GM23338 (cell line): ENCODE results near the gene MEAK7. TPM values are rescaled to one million over a fixed set of nuclear protein-coding genes. Genes with fewer than 3 reads are reported as not detected.

ENCODE experiments used
- ATAC-seq: fragments of 200-7000 bp; cut with Tn5 transposase; 3 replicates; pipeline ENCODE4 v1.9.1; 2020
- DNase-seq: peaks from one replicate; pipeline ENCODE4 v3.0.0-alpha.2; 2015; ENCODE audit warnings: low spot score
- H2AFZ ChIP-seq: fragments of 200-600 bp; sonication (generic); 2 replicates; pipeline ENCODE4 v1.8.0; 2016; ENCODE audit warnings: antibody characterized with exemption, mild to moderate bottlenecking, moderate library complexity
- H3F3A ChIP-seq: fragments of 200-600 bp; sonication (generic); replicated peaks from 2 replicates; pipeline ENCODE4 v1.8.0; 2017; ENCODE audit warnings: antibody characterized with exemption, mixed run types, low read depth
- H3K27ac ChIP-seq: fragments of 200-600 bp; sonication (generic); 2 replicates; pipeline ENCODE4 v1.6.1; 2016; ENCODE audit warnings: low read depth
- H3K27me3 ChIP-seq: fragments of 200-600 bp; sonication (generic); 2 replicates; pipeline ENCODE4 v1.8.0; 2016; ENCODE audit warnings: mild to moderate bottlenecking, mixed run types, moderate library complexity; ENCODE audit not compliant: insufficient read depth
- H3K36me3 ChIP-seq: fragments of 200-600 bp; sonication (generic); 2 replicates; pipeline ENCODE4 v1.8.0; 2016; ENCODE audit warnings: mild to moderate bottlenecking; ENCODE audit not compliant: insufficient read depth
- H3K4me1 ChIP-seq: fragments of 200-600 bp; sonication (generic); 2 replicates; pipeline ENCODE4 v1.8.0; 2016; ENCODE audit warnings: mild to moderate bottlenecking, moderate library complexity; ENCODE audit not compliant: insufficient read depth
- H3K4me2 ChIP-seq: fragments of 200-600 bp; sonication (generic); 2 replicates; pipeline ENCODE4 v1.7.1; 2017; ENCODE audit warnings: mixed run types
- H3K4me3 ChIP-seq: fragments of 200-600 bp; sonication (generic); 2 replicates; pipeline ENCODE4 v1.6.1; 2016; ENCODE audit warnings: mixed run types
- H3K79me2 ChIP-seq: fragments of 200-600 bp; sonication (generic); replicated peaks from 2 replicates; pipeline ENCODE4 v1.8.0; 2017; ENCODE audit warnings: mild to moderate bottlenecking; ENCODE audit not compliant: insufficient read depth
- H3K9me2 ChIP-seq: fragments of 200-600 bp; sonication (generic); 2 replicates; pipeline ENCODE4 v1.8.0; 2017; ENCODE audit not compliant: insufficient read depth
- H4K20me1 ChIP-seq: fragments of 200-600 bp; sonication (generic); replicated peaks from 2 replicates; pipeline ENCODE4 v1.8.0; 2017; ENCODE audit warnings: mild to moderate bottlenecking; ENCODE audit not compliant: insufficient read depth
- H3K27ac Mint-ChIP-seq: 2 replicates; pipeline ENCODE4 v1.8.0; 2020; ENCODE audit warnings: inconsistent platforms, mild to moderate bottlenecking, moderate library complexity, mixed read lengths
- H3K27me3 Mint-ChIP-seq: 3 replicates; pipeline ENCODE4 v1.8.0; 2022; ENCODE audit warnings: low read depth, mild to moderate bottlenecking, moderate library complexity, mixed read lengths, inconsistent platforms; ENCODE audit not compliant: insufficient read depth, poor library complexity
- H3K36me3 Mint-ChIP-seq: 3 replicates; pipeline ENCODE4 v1.8.0; 2021; ENCODE audit warnings: low read depth, mild to moderate bottlenecking, inconsistent platforms, moderate library complexity, mixed read lengths
- H3K4me1 Mint-ChIP-seq: 3 replicates; pipeline ENCODE4 v1.8.0; 2020; ENCODE audit warnings: mild to moderate bottlenecking, inconsistent platforms, mixed read lengths
- H3K4me3 Mint-ChIP-seq: 3 replicates; pipeline ENCODE4 v1.8.0; 2021; ENCODE audit warnings: moderate library complexity, mild to moderate bottlenecking, inconsistent platforms, mixed read lengths
- H3K9me3 Mint-ChIP-seq: 3 replicates; pipeline ENCODE4 v1.8.0; 2020; ENCODE audit warnings: moderate library complexity, mild to moderate bottlenecking, inconsistent platforms, mixed read lengths
- CREB1 ChIP-seq: fragments of 250-450 bp; sonication (Bioruptor Pico); IDR thresholded peaks from 2 replicates; pipeline ENCODE4 v1.5.0; 2020; ENCODE audit warnings: low read depth, mild to moderate bottlenecking, moderate library complexity
- CTCF ChIP-seq, 2 experiments: fragments of 200-600 bp in 1 of 2; sonication (generic) in 1 of 2; conservative IDR thresholded peaks; 2 replicates each; pipeline versions ENCODE4 v1.5.1 to v1.6.1; 2016 to 2017; ENCODE audit warnings: antibody characterized with exemption in 2 of 2, low read depth in 2 of 2, mild to moderate bottlenecking in 2 of 2, moderate library complexity in 1 of 2
- ETS1 ChIP-seq: IDR thresholded peaks from 2 replicates; pipeline ENCODE4 v1.6.1; 2016; ENCODE audit warnings: antibody characterized with exemption
- EZH2 ChIP-seq: fragments of 200-600 bp; sonication (generic); IDR thresholded peaks from one replicate; pipeline ENCODE4 v1.8.0; 2017; ENCODE audit warnings: antibody characterized with exemption, mild to moderate bottlenecking, low read depth; ENCODE audit not compliant: unreplicated experiment
- EZH2phosphoT487 ChIP-seq: fragments of 200-600 bp; sonication (generic); IDR thresholded peaks from one replicate; pipeline ENCODE4 v1.8.1; 2018; ENCODE audit warnings: antibody characterized with exemption; ENCODE audit not compliant: unreplicated experiment
- JUNB ChIP-seq: IDR thresholded peaks from one replicate; pipeline ENCODE4 v1.6.1; 2016; ENCODE audit warnings: antibody characterized with exemption; ENCODE audit not compliant: unreplicated experiment
- NANOG ChIP-seq: IDR thresholded peaks from 2 replicates; pipeline ENCODE4 v1.6.1; 2016; ENCODE audit warnings: antibody characterized with exemption, borderline replicate concordance
- POLR2AphosphoS5 ChIP-seq: IDR thresholded peaks from 2 replicates; pipeline ENCODE4 v1.6.1; 2016; ENCODE audit warnings: antibody characterized with exemption, low read depth
- REST ChIP-seq: IDR thresholded peaks from one replicate; pipeline ENCODE4 v1.6.1; 2018; ENCODE audit warnings: antibody characterized with exemption; ENCODE audit not compliant: unreplicated experiment
- STAT1 ChIP-seq: IDR thresholded peaks from one replicate; pipeline ENCODE4 v1.6.1; 2016; ENCODE audit warnings: antibody characterized with exemption; ENCODE audit not compliant: unreplicated experiment
- ZNF114 ChIP-seq: fragments of 250-450 bp; sonication (Bioruptor Pico); IDR thresholded peaks from 2 replicates; pipeline ENCODE4 v1.5.0; 2020; ENCODE audit warnings: mild to moderate bottlenecking, moderate library complexity
- ZNF331 ChIP-seq: fragments of 250-450 bp; sonication (Bioruptor Pico); IDR thresholded peaks from 2 replicates; pipeline ENCODE4 v1.5.0; 2020; ENCODE audit warnings: low read depth, mild to moderate bottlenecking, moderate library complexity
- polyA plus RNA-seq: library from polyadenylated mRNA; unstranded; fragments of >200 nt; fragmentation: Nextera tagmentation; extraction: Ambion mirVana; gene quantifications from 2 replicates; pipeline ENCODE4 v1.2.1, GENCODE V29; 2016
- total RNA-seq: library from RNA; depleted of rRNA; stranded (reverse); fragments of >200 nt; shearing (Covaris generic); gene quantifications from 2 replicates; pipeline ENCODE4 v1.2.3, GENCODE V29; 2014
- TF ChIP-seq, protein P1 (sequence below): fragments of 250-450 bp; sonication (Bioruptor Pico); IDR thresholded peaks from 2 replicates; pipeline ENCODE4 v1.5.0; 2020; ENCODE audit warnings: mild to moderate bottlenecking, moderate library complexity

The MEAK7 gene
- total and polyA plus RNA-seq, 2 experiments from 2014 or later: 7.5 to 17.2 TPM

GRCh38 chr16:84462296-84463210 lies 41.9 kb downstream of the MEAK7 start:
- no peak overlapping the region for H3K27ac Mint-ChIP-seq
- H3K36me3 Mint-ChIP-seq: peaks cover 21% of the 10 kb centered on the region

More at GRCh38 chr16:84462296-84463210, 41.9 kb downstream of the MEAK7 start:
- H3K27ac ChIP-seq: no peak overlapping the region
- no peaks in the 10 kb centered on the region for H3K4me1 ChIP-seq
- H3K4me3 ChIP-seq: no peak overlapping the region
- no peaks in the 10 kb centered on the region for H3K27me3 ChIP-seq
- no peaks in the 10 kb centered on the region for H3F3A ChIP-seq
- peaks cover 4% of the 10 kb centered on the region; the same call in 1 of the 3 replicates for H3K4me1 Mint-ChIP-seq
- H3K4me3 Mint-ChIP-seq: no peak overlapping the region
- peaks cover 5% of the 10 kb centered on the region for H3K27me3 Mint-ChIP-seq
- H3K4me2 ChIP-seq: no peak overlapping the region
- no peak for ATAC-seq
- peaks cover 15% of the 10 kb centered on the region for H3K9me3 Mint-ChIP-seq
- TF ChIP-seq POLR2AphosphoS5: no peak
- no peak for TF ChIP-seq JUNB
- TF ChIP-seq EZH2: no peak
- no peak for TF ChIP-seq STAT1
- TF ChIP-seq, protein P1, sequence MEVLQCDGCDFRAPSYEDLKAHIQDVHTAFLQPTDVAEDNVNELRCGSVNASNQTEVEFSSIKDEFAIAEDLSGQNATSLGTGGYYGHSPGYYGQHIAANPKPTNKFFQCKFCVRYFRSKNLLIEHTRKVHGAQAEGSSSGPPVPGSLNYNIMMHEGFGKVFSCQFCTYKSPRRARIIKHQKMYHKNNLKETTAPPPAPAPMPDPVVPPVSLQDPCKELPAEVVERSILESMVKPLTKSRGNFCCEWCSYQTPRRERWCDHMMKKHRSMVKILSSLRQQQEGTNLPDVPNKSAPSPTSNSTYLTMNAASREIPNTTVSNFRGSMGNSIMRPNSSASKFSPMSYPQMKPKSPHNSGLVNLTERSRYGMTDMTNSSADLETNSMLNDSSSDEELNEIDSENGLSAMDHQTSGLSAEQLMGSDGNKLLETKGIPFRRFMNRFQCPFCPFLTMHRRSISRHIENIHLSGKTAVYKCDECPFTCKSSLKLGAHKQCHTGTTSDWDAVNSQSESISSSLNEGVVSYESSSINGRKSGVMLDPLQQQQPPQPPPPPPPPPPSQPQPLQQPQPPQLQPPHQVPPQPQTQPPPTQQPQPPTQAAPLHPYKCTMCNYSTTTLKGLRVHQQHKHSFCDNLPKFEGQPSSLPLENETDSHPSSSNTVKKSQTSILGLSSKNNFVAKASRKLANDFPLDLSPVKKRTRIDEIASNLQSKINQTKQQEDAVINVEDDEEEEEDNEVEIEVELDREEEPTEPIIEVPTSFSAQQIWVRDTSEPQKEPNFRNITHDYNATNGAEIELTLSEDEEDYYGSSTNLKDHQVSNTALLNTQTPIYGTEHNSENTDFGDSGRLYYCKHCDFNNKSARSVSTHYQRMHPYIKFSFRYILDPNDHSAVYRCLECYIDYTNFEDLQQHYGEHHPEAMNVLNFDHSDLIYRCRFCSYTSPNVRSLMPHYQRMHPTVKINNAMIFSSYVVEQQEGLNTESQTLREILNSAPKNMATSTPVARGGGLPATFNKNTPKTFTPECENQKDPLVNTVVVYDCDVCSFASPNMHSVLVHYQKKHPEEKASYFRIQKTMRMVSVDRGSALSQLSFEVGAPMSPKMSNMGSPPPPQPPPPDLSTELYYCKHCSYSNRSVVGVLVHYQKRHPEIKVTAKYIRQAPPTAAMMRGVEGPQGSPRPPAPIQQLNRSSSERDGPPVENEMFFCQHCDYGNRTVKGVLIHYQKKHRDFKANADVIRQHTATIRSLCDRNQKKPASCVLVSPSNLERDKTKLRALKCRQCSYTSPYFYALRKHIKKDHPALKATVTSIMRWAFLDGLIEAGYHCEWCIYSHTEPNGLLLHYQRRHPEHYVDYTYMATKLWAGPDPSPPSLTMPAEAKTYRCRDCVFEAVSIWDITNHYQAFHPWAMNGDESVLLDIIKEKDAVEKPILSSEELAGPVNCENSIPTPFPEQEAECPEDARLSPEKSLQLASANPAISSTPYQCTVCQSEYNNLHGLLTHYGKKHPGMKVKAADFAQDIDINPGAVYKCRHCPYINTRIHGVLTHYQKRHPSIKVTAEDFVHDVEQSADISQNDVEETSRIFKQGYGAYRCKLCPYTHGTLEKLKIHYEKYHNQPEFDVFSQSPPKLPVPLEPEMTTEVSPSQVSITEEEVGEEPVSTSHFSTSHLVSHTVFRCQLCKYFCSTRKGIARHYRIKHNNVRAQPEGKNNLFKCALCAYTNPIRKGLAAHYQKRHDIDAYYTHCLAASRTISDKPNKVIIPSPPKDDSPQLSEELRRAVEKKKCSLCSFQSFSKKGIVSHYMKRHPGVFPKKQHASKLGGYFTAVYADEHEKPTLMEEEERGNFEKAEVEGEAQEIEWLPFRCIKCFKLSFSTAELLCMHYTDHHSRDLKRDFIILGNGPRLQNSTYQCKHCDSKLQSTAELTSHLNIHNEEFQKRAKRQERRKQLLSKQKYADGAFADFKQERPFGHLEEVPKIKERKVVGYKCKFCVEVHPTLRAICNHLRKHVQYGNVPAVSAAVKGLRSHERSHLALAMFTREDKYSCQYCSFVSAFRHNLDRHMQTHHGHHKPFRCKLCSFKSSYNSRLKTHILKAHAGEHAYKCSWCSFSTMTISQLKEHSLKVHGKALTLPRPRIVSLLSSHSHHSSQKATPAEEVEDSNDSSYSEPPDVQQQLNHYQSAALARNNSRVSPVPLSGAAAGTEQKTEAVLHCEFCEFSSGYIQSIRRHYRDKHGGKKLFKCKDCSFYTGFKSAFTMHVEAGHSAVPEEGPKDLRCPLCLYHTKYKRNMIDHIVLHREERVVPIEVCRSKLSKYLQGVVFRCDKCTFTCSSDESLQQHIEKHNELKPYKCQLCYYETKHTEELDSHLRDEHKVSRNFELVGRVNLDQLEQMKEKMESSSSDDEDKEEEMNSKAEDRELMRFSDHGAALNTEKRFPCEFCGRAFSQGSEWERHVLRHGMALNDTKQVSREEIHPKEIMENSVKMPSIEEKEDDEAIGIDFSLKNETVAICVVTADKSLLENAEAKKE (CRISPR knock-in tag): no peak
- TF ChIP-seq ETS1: no peak
- no peak for TF ChIP-seq NANOG
- no peak for TF ChIP-seq ZNF114 (CRISPR knock-in tag)
- no peak for TF ChIP-seq CREB1 (CRISPR knock-in tag)
- no peak for TF ChIP-seq ZNF331
- no peak for TF ChIP-seq EZH2phosphoT487
- TF ChIP-seq REST: no peak
- TF ChIP-seq CTCF (conservative IDR thresholded peaks at IDR 0.05; ENCODE audit: low read depth in 2 of 2): no peak
- no peaks in the 10 kb centered on the region for H3K79me2 ChIP-seq
- peaks cover 10% of the 10 kb centered on the region; the same call in 1 of the 2 replicates for H3K36me3 ChIP-seq
- H3K9me2 ChIP-seq: no peaks in the 10 kb centered on the region
- no peaks in the 10 kb centered on the region for H4K20me1 ChIP-seq
- no peak overlapping the region for H2AFZ ChIP-seq
- no peak for DNase-seq
